Measurements from ENCODE around the gene AREG.
"Not testable (repeated sequence)": the region's sequence is repeated elsewhere in the genome, so short reads cannot be mapped to it uniquely, and the experiment has no call there.

The AREG gene

GRCh38 chr4:74444891-74445642 is at the start of gene AREG:
AREG (plus strand) TSS chr4:74445136; CDS start chr4:74445346, 210 bp downstream.
- no peak for DNase-seq (ENCODE audit: low read depth)

- DNase-seq (ENCODE audit: low read depth), result no peak
Observed at GRCh38 chr4:74395633-74396032, 49.3 kb upstream of the AREG start.

- DNase-seq (ENCODE audit: low read depth), result no peak
Observed at GRCh38 chr4:74397748-74398426, 47.0 kb upstream of the AREG start.

- not testable (repeated sequence) for DNase-seq (ENCODE audit: low read depth)
Observed at GRCh38 chr4:74398894-74399589, 45.9 kb upstream of the AREG start.

GRCh38 chr4:74400395-74400794 is 44.5 kb upstream of the AREG start:
- DNase-seq (ENCODE audit: low read depth), result no peak

- no peak for DNase-seq (ENCODE audit: low read depth)
Observed at GRCh38 chr4:74402692-74403456, 42.1 kb upstream of the AREG start.

GRCh38 chr4:74407891-74408290 is 37.0 kb upstream of the AREG start:
- no peak for DNase-seq (ENCODE audit: low read depth)

- no peak for DNase-seq (ENCODE audit: low read depth)
Observed at GRCh38 chr4:74408639-74409038, 36.3 kb upstream of the AREG start.

GRCh38 chr4:74410272-74410671 is 34.7 kb upstream of the AREG start:
- no peak for DNase-seq (ENCODE audit: low read depth)

GRCh38 chr4:74412225-74412624 is 32.7 kb upstream of the AREG start:
- no peak for DNase-seq (ENCODE audit: low read depth)

GRCh38 chr4:74413265-74413664 is 31.7 kb upstream of the AREG start:
- DNase-seq (ENCODE audit: low read depth), result no peak

GRCh38 chr4:74414149-74414809 is 30.7 kb upstream of the AREG start:
- no peak for DNase-seq (ENCODE audit: low read depth)

- DNase-seq (ENCODE audit: low read depth), result no peak
Observed at GRCh38 chr4:74415602-74416300, 29.2 kb upstream of the AREG start.

GRCh38 chr4:74418063-74418670 is 26.8 kb upstream of the AREG start:
- DNase-seq (ENCODE audit: low read depth), result no peak

- no peak for DNase-seq (ENCODE audit: low read depth)
Observed at GRCh38 chr4:74420863-74421262, 24.1 kb upstream of the AREG start.

- DNase-seq (ENCODE audit: low read depth), result no peak
Observed at GRCh38 chr4:74423104-74423503, 21.8 kb upstream of the AREG start.

GRCh38 chr4:74424111-74424510 is 20.8 kb upstream of the AREG start:
- DNase-seq (ENCODE audit: low read depth), result no peak

GRCh38 chr4:74426101-74426500 is 18.8 kb upstream of the AREG start:
- DNase-seq (ENCODE audit: low read depth), result no peak

GRCh38 chr4:74428276-74428675 is 16.7 kb upstream of the AREG start:
- no peak for DNase-seq (ENCODE audit: low read depth)

GRCh38 chr4:74431113-74431826 is 13.7 kb upstream of the AREG start:
- DNase-seq (ENCODE audit: low read depth), result peak; percentile 85
